HEK293 (cell line): ENCODE measurements around the gene RASSF5.

Experiments
- CTCF ChIA-PET: fragments of 350-600 bp; formaldehyde crosslinking; extraction: SDS; loops from one replicate; lab custom pipeline; 2021; ENCODE audit warnings: antibody characterized with exemption; lab: Yijun Ruan, JAX
- POLR2A ChIA-PET: fragments of 300-600 bp; formaldehyde crosslinking; extraction: SDS; loops from one replicate; lab custom pipeline; 2020; ENCODE audit warnings: antibody characterized with exemption, inconsistent platforms; lab: Yijun Ruan, JAX
- H3K27ac ChIP-seq: fragments of 200-500 bp; sonication (Bioruptor generic); 2 replicates; pipeline ENCODE4 v1.5.1; 2014; ENCODE audit warnings: low read depth, low read length, control low read depth, inconsistent platforms; ENCODE audit errors: extremely low read depth
- H3K36me3 ChIP-seq, 2 experiments: fragments of 200-500 bp in 1 of 2; sonication (Bioruptor generic) in 1 of 2; 1 replicate in 1 of 2; 2 replicates in 1 of 2; pipeline ENCODE4 v1.5.1; 2014 to 2017; ENCODE audit warnings: inconsistent platforms in 2 of 2, low read length in 2 of 2; ENCODE audit not compliant: control insufficient read depth in 2 of 2, insufficient read depth in 1 of 2
- H3K4me1 ChIP-seq: fragments of 200-500 bp; sonication (Bioruptor generic); 2 replicates; pipeline ENCODE4 v1.5.1; 2014; ENCODE audit warnings: mild to moderate bottlenecking, low read length, inconsistent platforms; ENCODE audit not compliant: control insufficient read depth, insufficient read depth
- H3K4me3 ChIP-seq: 2 replicates; pipeline ENCODE4 v1.5.1; 2011; ENCODE audit warnings: low read depth, mild to moderate bottlenecking, control low read depth, low read length, moderate library complexity
- H3K9me3 ChIP-seq: fragments of 200-500 bp; sonication (Bioruptor generic); 2 replicates; pipeline ENCODE4 v1.5.1; 2014; ENCODE audit warnings: low read depth, low read length, inconsistent platforms; ENCODE audit not compliant: control insufficient read depth, insufficient read depth
- GLI2 ChIP-seq: fragments of 450-650 bp; formaldehyde crosslinking; IDR thresholded peaks from 2 replicates; pipeline ENCODE4; 2017; ENCODE audit warnings: missing biosample characterization, missing genetic modification characterization, low read depth, borderline replicate concordance
- GLI4 ChIP-seq: fragments of 450-650 bp; formaldehyde crosslinking; IDR thresholded peaks from 2 replicates; pipeline ENCODE4 v1.5.1; 2016; ENCODE audit warnings: missing biosample characterization, missing genetic modification characterization
- GLIS1 ChIP-seq: fragments of 450-650 bp; formaldehyde crosslinking; IDR thresholded peaks from 2 replicates; pipeline ENCODE4 v1.5.1; 2016; ENCODE audit warnings: missing biosample characterization, missing genetic modification characterization
- KLF7 ChIP-seq: fragments of 450-650 bp; formaldehyde crosslinking; IDR thresholded peaks from 2 replicates; pipeline ENCODE4 v1.5.1; 2016; ENCODE audit warnings: missing biosample characterization, missing genetic modification characterization, borderline replicate concordance
- OVOL3 ChIP-seq: fragments of 450-650 bp; formaldehyde crosslinking; IDR thresholded peaks from 2 replicates; pipeline ENCODE4 v1.5.1; 2016; ENCODE audit warnings: missing biosample characterization, missing genetic modification characterization
- SP3 ChIP-seq: fragments of 450-650 bp; formaldehyde crosslinking; IDR thresholded peaks from 2 replicates; pipeline ENCODE4 v1.5.1; 2016; ENCODE audit warnings: missing biosample characterization, missing genetic modification characterization
- ZBTB21 ChIP-seq: fragments of 450-650 bp; formaldehyde crosslinking; IDR thresholded peaks from 2 replicates; pipeline ENCODE4 v1.5.1; 2017; ENCODE audit warnings: missing biosample characterization, missing genetic modification characterization
- ZBTB8A ChIP-seq: fragments of 450-650 bp; formaldehyde crosslinking; IDR thresholded peaks from 2 replicates; pipeline ENCODE4 v1.5.1; 2016; ENCODE audit warnings: missing biosample characterization, missing genetic modification characterization
- ZNF121 ChIP-seq: fragments of 450-650 bp; formaldehyde crosslinking; IDR thresholded peaks from 2 replicates; pipeline ENCODE4 v1.5.1; 2016; ENCODE audit warnings: missing biosample characterization, missing genetic modification characterization
- ZNF248 ChIP-seq: fragments of 450-650 bp; formaldehyde crosslinking; IDR thresholded peaks from 2 replicates; pipeline ENCODE4 v1.5.1; 2017; ENCODE audit warnings: missing biosample characterization, missing genetic modification characterization
- ZNF48 ChIP-seq: fragments of 450-650 bp; formaldehyde crosslinking; IDR thresholded peaks from 2 replicates; pipeline ENCODE4 v1.5.1; 2016; ENCODE audit warnings: missing biosample characterization, missing genetic modification characterization
- ZNF555 ChIP-seq: fragments of 450-650 bp; formaldehyde crosslinking; conservative IDR thresholded peaks from 2 replicates; pipeline ENCODE4 v1.5.1; 2017; ENCODE audit warnings: missing biosample characterization, mild to moderate bottlenecking, missing genetic modification characterization, inconsistent platforms
- ZNF558 ChIP-seq: fragments of 450-650 bp; formaldehyde crosslinking; IDR thresholded peaks from 2 replicates; pipeline ENCODE4 v1.5.1; 2016; ENCODE audit warnings: missing biosample characterization, missing genetic modification characterization
- ZNF571 ChIP-seq: fragments of 450-650 bp; formaldehyde crosslinking; IDR thresholded peaks from 2 replicates; pipeline ENCODE4 v1.5.0; 2017; ENCODE audit warnings: missing biosample characterization, missing genetic modification characterization
- ZNF596 ChIP-seq: fragments of 450-650 bp; IDR thresholded peaks from 2 replicates; pipeline ENCODE4 v1.5.0; 2018; ENCODE audit warnings: missing biosample characterization, mild to moderate bottlenecking, missing genetic modification characterization, moderate library complexity
- ZNF621 ChIP-seq: fragments of 450-650 bp; formaldehyde crosslinking; IDR thresholded peaks from 2 replicates; pipeline ENCODE4 v1.5.1; 2017; ENCODE audit warnings: missing biosample characterization, missing genetic modification characterization
- ZNF624 ChIP-seq: fragments of 450-650 bp; formaldehyde crosslinking; IDR thresholded peaks from 2 replicates; pipeline ENCODE4 v1.5.1; 2017; ENCODE audit warnings: missing biosample characterization, missing genetic modification characterization
- ZNF660 ChIP-seq: fragments of 450-650 bp; IDR thresholded peaks from 2 replicates; pipeline ENCODE4 v1.5.1; 2018; ENCODE audit warnings: missing biosample characterization, mild to moderate bottlenecking, missing genetic modification characterization
- ZNF777 ChIP-seq: fragments of 450-650 bp; formaldehyde crosslinking; IDR thresholded peaks from 2 replicates; pipeline ENCODE4 v1.5.1; 2017; ENCODE audit warnings: missing biosample characterization, missing genetic modification characterization, borderline replicate concordance
- TF ChIP-seq, protein P1 (sequence below): fragments of 450-650 bp; formaldehyde crosslinking; IDR thresholded peaks from 2 replicates; pipeline ENCODE4 v1.5.1; 2017; ENCODE audit warnings: missing biosample characterization, missing genetic modification characterization
- TF ChIP-seq, protein P2 (sequence below): fragments of 450-650 bp; formaldehyde crosslinking; IDR thresholded peaks from 2 replicates; pipeline ENCODE4 v1.5.1; 2016; ENCODE audit warnings: missing biosample characterization, missing genetic modification characterization
- TF ChIP-seq, protein P3 (sequence below): fragments of 450-650 bp; formaldehyde crosslinking; IDR thresholded peaks from 2 replicates; pipeline ENCODE4 v1.5.1; 2016; ENCODE audit warnings: missing biosample characterization, missing genetic modification characterization
- TF ChIP-seq, protein P4 (sequence below): fragments of 450-650 bp; formaldehyde crosslinking; IDR thresholded peaks from 2 replicates; pipeline ENCODE4 v1.5.1; 2016; ENCODE audit warnings: missing biosample characterization, missing genetic modification characterization

The RASSF5 gene

DNA sequence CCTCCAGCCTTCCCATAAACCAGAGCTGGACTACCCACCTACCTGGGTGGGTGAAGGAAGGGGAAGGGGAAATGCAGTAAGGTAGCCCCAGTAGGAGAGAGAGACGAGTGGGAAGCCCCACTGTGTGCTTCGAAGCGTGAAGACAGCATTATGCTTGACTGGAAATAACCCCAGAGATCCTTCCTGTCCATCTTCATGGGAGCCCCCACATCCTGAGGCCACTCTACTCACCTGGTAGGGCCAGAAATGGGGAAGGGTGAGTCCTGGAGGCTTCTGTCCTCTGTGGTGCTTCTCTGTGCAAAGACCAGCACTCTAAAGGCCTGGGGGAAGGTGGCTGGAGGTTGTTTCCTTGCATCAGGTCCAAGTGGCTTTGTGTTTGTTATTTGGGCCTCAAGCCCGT is 10.0 kb upstream of the RASSF5 start (continued):
- no peak for TF ChIP-seq ZNF777 (tag by site-specific recombination)
- no peak for TF ChIP-seq GLI4 (tag by site-specific recombination)
- TF ChIP-seq, protein P1, sequence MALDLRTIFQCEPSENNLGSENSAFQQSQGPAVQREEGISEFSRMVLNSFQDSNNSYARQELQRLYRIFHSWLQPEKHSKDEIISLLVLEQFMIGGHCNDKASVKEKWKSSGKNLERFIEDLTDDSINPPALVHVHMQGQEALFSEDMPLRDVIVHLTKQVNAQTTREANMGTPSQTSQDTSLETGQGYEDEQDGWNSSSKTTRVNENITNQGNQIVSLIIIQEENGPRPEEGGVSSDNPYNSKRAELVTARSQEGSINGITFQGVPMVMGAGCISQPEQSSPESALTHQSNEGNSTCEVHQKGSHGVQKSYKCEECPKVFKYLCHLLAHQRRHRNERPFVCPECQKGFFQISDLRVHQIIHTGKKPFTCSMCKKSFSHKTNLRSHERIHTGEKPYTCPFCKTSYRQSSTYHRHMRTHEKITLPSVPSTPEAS (tag by site-specific recombination) = no peak
- no peak for TF ChIP-seq SP3 (tag by site-specific recombination)
- no peak for TF ChIP-seq ZNF555

DNA sequence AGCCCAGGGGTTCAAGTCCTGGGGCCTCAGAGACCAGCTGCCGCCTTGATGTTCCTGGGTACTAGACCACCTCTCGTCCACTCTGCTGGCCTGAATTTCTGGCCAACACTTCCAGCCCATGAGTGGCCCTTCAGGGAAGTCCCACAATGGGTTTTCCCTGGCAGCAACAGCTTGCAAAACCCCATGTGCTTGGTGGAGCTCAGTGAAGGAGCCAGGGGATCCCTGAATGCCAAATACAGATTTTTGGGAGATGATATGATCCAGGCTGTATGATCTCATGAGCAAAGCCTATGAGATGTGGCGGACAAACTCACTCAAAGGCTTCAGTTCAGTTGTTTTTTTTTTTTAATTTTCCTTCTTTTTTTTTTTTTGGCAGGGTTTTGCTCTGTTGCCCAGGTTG is 9.6 kb upstream of the RASSF5 start:
- peaks cover 10% of the 10 kb centered on the region for H3K4me1 ChIP-seq
- POLR2A ChIA-PET = no interaction called here
- H3K9me3 ChIP-seq = no peaks in the 10 kb centered on the region
- H3K27ac ChIP-seq = no peak overlapping the region
- CTCF ChIA-PET = interaction anchor here (0.6 to 2.4 kb wide), 7 partner anchors 7 to 312 kb away, joined by 3 to 31 read pairs (median 4); no protein-coding TSS in a partner anchor
- TF ChIP-seq, protein P2, sequence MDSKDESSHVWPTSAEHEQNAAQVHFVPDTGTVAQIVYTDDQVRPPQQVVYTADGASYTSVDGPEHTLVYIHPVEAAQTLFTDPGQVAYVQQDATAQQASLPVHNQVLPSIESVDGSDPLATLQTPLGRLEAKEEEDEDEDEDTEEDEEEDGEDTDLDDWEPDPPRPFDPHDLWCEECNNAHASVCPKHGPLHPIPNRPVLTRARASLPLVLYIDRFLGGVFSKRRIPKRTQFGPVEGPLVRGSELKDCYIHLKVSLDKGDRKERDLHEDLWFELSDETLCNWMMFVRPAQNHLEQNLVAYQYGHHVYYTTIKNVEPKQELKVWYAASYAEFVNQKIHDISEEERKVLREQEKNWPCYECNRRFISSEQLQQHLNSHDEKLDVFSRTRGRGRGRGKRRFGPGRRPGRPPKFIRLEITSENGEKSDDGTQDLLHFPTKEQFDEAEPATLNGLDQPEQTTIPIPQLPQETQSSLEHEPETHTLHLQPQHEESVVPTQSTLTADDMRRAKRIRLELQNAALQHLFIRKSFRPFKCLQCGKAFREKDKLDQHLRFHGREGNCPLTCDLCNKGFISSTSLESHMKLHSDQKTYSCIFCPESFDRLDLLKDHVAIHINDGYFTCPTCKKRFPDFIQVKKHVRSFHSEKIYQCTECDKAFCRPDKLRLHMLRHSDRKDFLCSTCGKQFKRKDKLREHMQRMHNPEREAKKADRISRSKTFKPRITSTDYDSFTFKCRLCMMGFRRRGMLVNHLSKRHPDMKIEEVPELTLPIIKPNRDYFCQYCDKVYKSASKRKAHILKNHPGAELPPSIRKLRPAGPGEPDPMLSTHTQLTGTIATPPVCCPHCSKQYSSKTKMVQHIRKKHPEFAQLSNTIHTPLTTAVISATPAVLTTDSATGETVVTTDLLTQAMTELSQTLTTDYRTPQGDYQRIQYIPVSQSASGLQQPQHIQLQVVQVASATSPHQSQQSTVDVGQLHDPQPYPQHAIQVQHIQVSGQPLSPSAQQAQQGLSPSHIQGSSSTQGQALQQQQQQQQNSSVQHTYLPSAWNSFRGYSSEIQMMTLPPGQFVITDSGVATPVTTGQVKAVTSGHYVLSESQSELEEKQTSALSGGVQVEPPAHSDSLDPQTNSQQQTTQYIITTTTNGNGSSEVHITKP = peak; percentile 80
- no peak for TF ChIP-seq OVOL3 (tag by site-specific recombination)
- no peak overlapping the region for H3K4me3 ChIP-seq
- H3K36me3 ChIP-seq = no peaks in the 10 kb centered on the region

DNA sequence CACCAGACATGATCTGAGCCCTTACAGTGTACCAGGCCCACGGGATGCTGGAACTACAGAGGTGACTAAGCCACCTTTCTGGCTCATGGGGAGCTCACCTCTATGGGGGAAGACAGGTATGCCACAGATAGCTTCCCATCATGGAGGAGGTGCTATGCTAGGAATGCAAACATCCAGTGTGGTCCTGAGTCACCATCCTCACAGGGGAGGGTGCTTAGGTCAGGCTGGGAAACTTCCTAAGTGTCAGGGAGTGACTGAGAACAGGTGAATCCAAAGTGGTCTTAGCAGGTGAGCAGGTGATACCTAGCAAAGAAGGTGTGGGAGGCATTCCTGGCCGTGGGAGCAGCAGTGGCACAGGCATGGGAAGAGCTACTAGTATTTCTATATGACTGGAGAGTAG is 8.6 kb upstream of the RASSF5 start:
- ChIA-PET CTCF (interaction anchor here (1.0 to 2.4 kb wide), 4 partner anchors 8 to 84 kb away, joined by 3 to 31 read pairs (median 4); no protein-coding TSS in a partner anchor), POLR2A (no interaction called here)
- Histone ChIP-seq H3K4me1 (peaks cover 10% of the 10 kb centered on the region), H3K9me3 (no peaks in the 10 kb centered on the region), H3K4me3 (no peak overlapping the region), H3K36me3 (no peaks in the 10 kb centered on the region), H3K27ac (no peak overlapping the region)
- no peak for TF ChIP-seq ZNF621 (tag by site-specific recombination)
- peak; percentile 79 for TF ChIP-seq GLIS1 (tag by site-specific recombination)

DNA sequence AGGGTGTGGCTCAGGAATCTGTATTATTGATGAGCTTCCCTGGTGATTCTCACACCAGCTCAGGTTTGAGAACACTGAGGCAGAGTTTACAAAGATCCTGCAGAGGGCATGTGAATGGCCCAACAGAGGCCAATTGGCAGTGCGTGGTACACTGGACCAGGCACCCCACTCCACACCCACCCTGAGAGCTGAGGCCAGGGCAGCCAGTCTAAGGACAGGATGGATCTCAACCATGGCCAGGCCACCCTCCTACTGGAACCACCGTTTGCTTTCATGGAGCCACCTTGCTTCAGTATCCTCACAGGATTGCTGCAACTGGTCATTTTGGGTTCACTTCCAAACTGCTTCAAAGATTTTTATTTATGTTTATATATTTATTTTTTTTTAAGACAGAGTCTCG is 7.3 kb upstream of the RASSF5 start:
- H3K27ac ChIP-seq = no peak overlapping the region
- TF ChIP-seq, protein P3, sequence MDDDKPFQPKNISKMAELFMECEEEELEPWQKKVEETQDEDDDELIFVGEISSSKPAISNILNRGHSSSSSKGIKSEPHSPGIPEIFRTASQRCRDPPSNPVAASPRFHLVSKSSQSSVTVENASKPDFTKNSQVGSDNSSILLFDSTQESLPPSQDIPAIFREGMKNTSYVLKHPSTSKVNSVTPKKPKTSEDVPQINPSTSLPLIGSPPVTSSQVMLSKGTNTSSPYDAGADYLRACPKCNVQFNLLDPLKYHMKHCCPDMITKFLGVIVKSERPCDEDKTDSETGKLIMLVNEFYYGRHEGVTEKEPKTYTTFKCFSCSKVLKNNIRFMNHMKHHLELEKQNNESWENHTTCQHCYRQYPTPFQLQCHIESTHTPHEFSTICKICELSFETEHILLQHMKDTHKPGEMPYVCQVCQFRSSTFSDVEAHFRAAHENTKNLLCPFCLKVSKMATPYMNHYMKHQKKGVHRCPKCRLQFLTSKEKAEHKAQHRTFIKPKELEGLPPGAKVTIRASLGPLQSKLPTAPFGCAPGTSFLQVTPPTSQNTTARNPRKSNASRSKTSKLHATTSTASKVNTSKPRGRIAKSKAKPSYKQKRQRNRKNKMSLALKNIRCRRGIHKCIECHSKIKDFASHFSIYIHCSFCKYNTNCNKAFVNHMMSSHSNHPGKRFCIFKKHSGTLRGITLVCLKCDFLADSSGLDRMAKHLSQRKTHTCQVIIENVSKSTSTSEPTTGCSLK (tag by site-specific recombination) = no peak
- no peak for TF ChIP-seq ZBTB21
- TF ChIP-seq GLI2 (tag by site-specific recombination) = no peak
- TF ChIP-seq ZNF48 = no peak
- TF ChIP-seq ZBTB8A (tag by site-specific recombination) = no peak
- no peak for TF ChIP-seq ZNF121 (tag by site-specific recombination)
- no peak for TF ChIP-seq ZNF624 (tag by site-specific recombination)
- TF ChIP-seq ZNF660 (tag by site-specific recombination) = no peak
- TF ChIP-seq, protein P4, sequence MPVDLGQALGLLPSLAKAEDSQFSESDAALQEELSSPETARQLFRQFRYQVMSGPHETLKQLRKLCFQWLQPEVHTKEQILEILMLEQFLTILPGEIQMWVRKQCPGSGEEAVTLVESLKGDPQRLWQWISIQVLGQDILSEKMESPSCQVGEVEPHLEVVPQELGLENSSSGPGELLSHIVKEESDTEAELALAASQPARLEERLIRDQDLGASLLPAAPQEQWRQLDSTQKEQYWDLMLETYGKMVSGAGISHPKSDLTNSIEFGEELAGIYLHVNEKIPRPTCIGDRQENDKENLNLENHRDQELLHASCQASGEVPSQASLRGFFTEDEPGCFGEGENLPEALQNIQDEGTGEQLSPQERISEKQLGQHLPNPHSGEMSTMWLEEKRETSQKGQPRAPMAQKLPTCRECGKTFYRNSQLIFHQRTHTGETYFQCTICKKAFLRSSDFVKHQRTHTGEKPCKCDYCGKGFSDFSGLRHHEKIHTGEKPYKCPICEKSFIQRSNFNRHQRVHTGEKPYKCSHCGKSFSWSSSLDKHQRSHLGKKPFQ (tag by site-specific recombination) = no peak
- TF ChIP-seq ZNF248 (tag by site-specific recombination) = no peak
- no peak for TF ChIP-seq ZNF571 (tag by site-specific recombination)
- TF ChIP-seq KLF7 (tag by site-specific recombination) = no peak
- no peak for TF ChIP-seq ZNF558 (tag by site-specific recombination)
- TF ChIP-seq ZNF596 (tag by site-specific recombination) = no peak
- TF ChIP-seq, all 188 proteins: peak for 0
- CTCF ChIA-PET = interaction anchor here (1.1 to 2.4 kb wide), 4 partner anchors 9 to 164 kb away, joined by 3 to 31 read pairs (median 7); no protein-coding TSS in a partner anchor
- no peaks in the 10 kb centered on the region for H3K36me3 ChIP-seq
- POLR2A ChIA-PET = no interaction called here
- peaks cover 10% of the 10 kb centered on the region for H3K4me1 ChIP-seq
- H3K4me3 ChIP-seq = no peak overlapping the region
- H3K9me3 ChIP-seq = no peaks in the 10 kb centered on the region
